ENCODE data around the gene ADGRB3. TPM values are rescaled to one million over a fixed set of nuclear protein-coding genes. Genes with fewer than 3 reads are reported as not detected.

The ADGRB3 gene
- total RNA-seq, 1 donor from 2014 or later, result 8.9 TPM

DNA sequence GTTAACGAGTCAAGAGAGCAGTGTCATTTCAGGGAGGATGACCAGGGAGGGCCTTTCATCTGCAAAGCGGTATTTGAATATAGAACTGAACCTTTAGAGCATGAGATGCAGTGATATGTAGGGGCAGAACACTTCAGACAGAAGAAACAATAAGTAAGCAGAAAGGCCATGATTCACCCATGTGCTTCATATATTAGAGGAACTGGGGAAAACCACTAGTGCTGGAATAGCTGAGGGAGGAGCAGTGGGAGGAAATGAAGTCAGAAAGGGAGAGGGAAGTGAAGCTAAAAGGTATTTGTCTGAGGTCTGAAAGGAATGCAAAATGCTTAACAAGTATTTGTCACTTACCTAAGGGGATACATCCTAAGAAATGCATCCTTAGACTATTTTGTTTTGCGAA, 391.2 kb downstream of the ADGRB3 start:
- no peak for DNase-seq (ENCODE audit: extremely low spot score, unreplicated experiment)
- no peak overlapping the region for H3K27ac Mint-ChIP-seq (ENCODE audit: unreplicated experiment)
- no peak overlapping the region for H3K4me3 Mint-ChIP-seq (ENCODE audit: unreplicated experiment)
- TF ChIP-seq, protein P1, sequence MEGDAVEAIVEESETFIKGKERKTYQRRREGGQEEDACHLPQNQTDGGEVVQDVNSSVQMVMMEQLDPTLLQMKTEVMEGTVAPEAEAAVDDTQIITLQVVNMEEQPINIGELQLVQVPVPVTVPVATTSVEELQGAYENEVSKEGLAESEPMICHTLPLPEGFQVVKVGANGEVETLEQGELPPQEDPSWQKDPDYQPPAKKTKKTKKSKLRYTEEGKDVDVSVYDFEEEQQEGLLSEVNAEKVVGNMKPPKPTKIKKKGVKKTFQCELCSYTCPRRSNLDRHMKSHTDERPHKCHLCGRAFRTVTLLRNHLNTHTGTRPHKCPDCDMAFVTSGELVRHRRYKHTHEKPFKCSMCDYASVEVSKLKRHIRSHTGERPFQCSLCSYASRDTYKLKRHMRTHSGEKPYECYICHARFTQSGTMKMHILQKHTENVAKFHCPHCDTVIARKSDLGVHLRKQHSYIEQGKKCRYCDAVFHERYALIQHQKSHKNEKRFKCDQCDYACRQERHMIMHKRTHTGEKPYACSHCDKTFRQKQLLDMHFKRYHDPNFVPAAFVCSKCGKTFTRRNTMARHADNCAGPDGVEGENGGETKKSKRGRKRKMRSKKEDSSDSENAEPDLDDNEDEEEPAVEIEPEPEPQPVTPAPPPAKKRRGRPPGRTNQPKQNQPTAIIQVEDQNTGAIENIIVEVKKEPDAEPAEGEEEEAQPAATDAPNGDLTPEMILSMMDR (IDR thresholded peaks at IDR 0.05), result no peak
- no peaks in the 10 kb centered on the region for H3K36me3 Mint-ChIP-seq (ENCODE audit: unreplicated experiment)
- H3K9me3 Mint-ChIP-seq (ENCODE audit: unreplicated experiment), result no peaks in the 10 kb centered on the region
- H3K27me3 Mint-ChIP-seq (ENCODE audit: unreplicated experiment), result no peaks in the 10 kb centered on the region
- H3K4me1 Mint-ChIP-seq (ENCODE audit: unreplicated experiment), result peaks cover 9% of the 10 kb centered on the region

DNA sequence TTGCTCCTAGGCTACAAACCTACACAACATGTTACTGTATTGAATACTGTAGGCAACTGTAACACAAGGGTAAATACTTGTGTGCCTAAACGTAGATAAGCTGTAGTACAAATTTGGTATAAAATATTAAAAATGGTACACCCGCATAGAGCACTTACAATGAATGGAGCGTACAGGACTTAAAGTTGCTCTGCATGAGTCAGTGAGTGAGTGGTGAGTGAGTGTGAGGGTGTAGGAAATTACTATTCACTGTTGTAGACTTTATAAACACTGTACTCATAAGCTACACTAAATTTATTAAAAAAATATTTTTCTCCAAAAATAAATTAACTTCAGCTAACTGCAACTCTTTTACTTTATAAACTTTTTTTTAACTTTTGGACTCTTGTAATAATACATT, 391.6 kb downstream of the ADGRB3 start:
- TF ChIP-seq, protein P1 (IDR thresholded peaks at IDR 0.05), result no peak
- Mint-ChIP-seq H3K9me3 (ENCODE audit: unreplicated experiment) (no peaks in the 10 kb centered on the region), H3K4me1 (ENCODE audit: unreplicated experiment) (peaks cover 9% of the 10 kb centered on the region), H3K36me3 (ENCODE audit: unreplicated experiment) (no peaks in the 10 kb centered on the region), H3K4me3 (ENCODE audit: unreplicated experiment) (no peak overlapping the region), H3K27me3 (ENCODE audit: unreplicated experiment) (no peaks in the 10 kb centered on the region), H3K27ac (ENCODE audit: unreplicated experiment) (no peak overlapping the region)
- no peak for DNase-seq (ENCODE audit: extremely low spot score, unreplicated experiment)

DNA sequence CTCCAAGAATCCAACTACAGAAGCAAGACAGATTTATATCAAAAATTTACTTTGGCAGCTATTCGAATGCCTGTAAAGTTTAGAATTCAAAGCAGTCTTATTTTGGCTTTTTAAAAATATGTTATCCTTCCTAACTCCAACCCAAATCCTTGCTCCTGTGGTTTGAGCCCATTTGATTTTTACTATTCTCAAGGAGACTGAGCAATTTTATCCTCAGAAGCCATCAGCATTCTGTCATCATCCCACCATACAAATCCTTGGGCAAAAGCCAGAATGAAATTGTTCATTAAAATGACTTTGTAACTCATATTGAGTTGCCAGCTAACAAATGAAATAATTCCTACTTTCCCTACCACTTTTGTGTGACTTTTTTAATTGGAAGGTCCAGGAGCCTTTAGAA, 392.8 kb downstream of the ADGRB3 start:
- Mint-ChIP-seq H3K36me3 (ENCODE audit: unreplicated experiment) (no peaks in the 10 kb centered on the region), H3K27ac (ENCODE audit: unreplicated experiment) (no peak overlapping the region), H3K4me1 (ENCODE audit: unreplicated experiment) (peaks cover 9% of the 10 kb centered on the region), H3K9me3 (ENCODE audit: unreplicated experiment) (no peaks in the 10 kb centered on the region), H3K4me3 (ENCODE audit: unreplicated experiment) (no peak overlapping the region), H3K27me3 (ENCODE audit: unreplicated experiment) (no peaks in the 10 kb centered on the region)
- TF ChIP-seq, protein P1 (IDR thresholded peaks at IDR 0.05), result no peak
- DNase-seq (ENCODE audit: extremely low spot score, unreplicated experiment), result no peak

- Mint-ChIP-seq H3K4me3 (ENCODE audit: unreplicated experiment) (no peak overlapping the region), H3K27me3 (ENCODE audit: unreplicated experiment) (no peaks in the 10 kb centered on the region), H3K27ac (ENCODE audit: unreplicated experiment) (no peak overlapping the region), H3K4me1 (ENCODE audit: unreplicated experiment) (no peaks in the 10 kb centered on the region), H3K9me3 (ENCODE audit: unreplicated experiment) (no peaks in the 10 kb centered on the region), H3K36me3 (ENCODE audit: unreplicated experiment) (no peaks in the 10 kb centered on the region)
- DNase-seq (ENCODE audit: extremely low spot score, unreplicated experiment), result no peak
- TF ChIP-seq, protein P1 (IDR thresholded peaks at IDR 0.05), result no peak
Observed at GRCh38 chr6:69038841-69039240, 403.8 kb downstream of the ADGRB3 start.

- peaks cover 4% of the 10 kb centered on the region for H3K4me1 Mint-ChIP-seq (ENCODE audit: unreplicated experiment)
- no peaks in the 10 kb centered on the region for H3K27me3 Mint-ChIP-seq (ENCODE audit: unreplicated experiment)
- DNase-seq (ENCODE audit: extremely low spot score, unreplicated experiment), result no peak
- no peak overlapping the region for H3K27ac Mint-ChIP-seq (ENCODE audit: unreplicated experiment)
- TF ChIP-seq, protein P1 (IDR thresholded peaks at IDR 0.05), result no peak
- H3K36me3 Mint-ChIP-seq (ENCODE audit: unreplicated experiment), result no peaks in the 10 kb centered on the region
- no peaks in the 10 kb centered on the region for H3K9me3 Mint-ChIP-seq (ENCODE audit: unreplicated experiment)
- no peak overlapping the region for H3K4me3 Mint-ChIP-seq (ENCODE audit: unreplicated experiment)
Observed at GRCh38 chr6:69042297-69042696, 407.2 kb downstream of the ADGRB3 start.

Measured in osteocyte (in vitro differentiated cells).